Ishikawa (cell line): ENCODE data around the gene PKNOX2.

Source experiments
- CEBPB ChIP-seq: IDR thresholded peaks from 2 replicates; pipeline ENCODE4 v1.6.1; 2012
- EGR1 ChIP-seq: IDR thresholded peaks from 2 replicates; pipeline ENCODE4 v1.6.1; 2012
- EP300 ChIP-seq: IDR thresholded peaks from 2 replicates; pipeline ENCODE4 v1.6.1; 2012; ENCODE audit warnings: borderline replicate concordance
- TAF1 ChIP-seq: IDR thresholded peaks from 2 replicates; pipeline ENCODE4 v1.6.1; 2012; ENCODE audit warnings: low read depth, mild to moderate bottlenecking
- YY1 ChIP-seq: IDR thresholded peaks from 2 replicates; pipeline ENCODE4 v1.6.1; 2012; ENCODE audit warnings: low read depth
- ZBTB7A ChIP-seq: IDR thresholded peaks from 2 replicates; pipeline ENCODE4 v1.6.1; 2012; ENCODE audit warnings: low read depth
- TF ChIP-seq, protein P1 (sequence below): IDR thresholded peaks from 2 replicates; pipeline ENCODE4 v1.6.1; 2012; ENCODE audit warnings: low read depth, mild to moderate bottlenecking
- TF ChIP-seq, protein P2 (sequence below): IDR thresholded peaks from 2 replicates; pipeline ENCODE4 v1.6.1; 2012

DNA sequence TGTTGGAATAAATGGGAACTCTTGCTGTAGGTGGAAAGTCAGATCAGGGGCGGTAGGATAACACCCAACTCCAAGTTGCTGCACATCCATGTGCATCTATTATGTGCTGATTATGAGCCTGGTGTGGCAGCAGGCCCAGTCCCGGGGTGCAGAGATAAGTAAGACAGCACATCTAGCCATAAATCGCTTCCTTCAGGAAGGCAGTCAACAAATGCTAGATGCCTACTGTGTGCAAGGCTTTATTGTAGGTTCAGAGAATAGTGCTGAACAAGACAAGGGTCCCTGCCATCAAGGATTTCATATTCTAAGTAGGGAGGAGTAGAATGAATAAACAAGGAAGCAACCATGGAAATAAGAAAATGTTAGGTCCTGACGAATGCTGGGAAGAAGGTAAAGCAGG, 110.2 kb downstream of the PKNOX2 start:
- TF ChIP-seq EP300 (no peak), EGR1 (no peak), YY1 (no peak), CEBPB (no peak), ZBTB7A (no peak), TAF1 (no peak)
- TF ChIP-seq, protein P1, sequence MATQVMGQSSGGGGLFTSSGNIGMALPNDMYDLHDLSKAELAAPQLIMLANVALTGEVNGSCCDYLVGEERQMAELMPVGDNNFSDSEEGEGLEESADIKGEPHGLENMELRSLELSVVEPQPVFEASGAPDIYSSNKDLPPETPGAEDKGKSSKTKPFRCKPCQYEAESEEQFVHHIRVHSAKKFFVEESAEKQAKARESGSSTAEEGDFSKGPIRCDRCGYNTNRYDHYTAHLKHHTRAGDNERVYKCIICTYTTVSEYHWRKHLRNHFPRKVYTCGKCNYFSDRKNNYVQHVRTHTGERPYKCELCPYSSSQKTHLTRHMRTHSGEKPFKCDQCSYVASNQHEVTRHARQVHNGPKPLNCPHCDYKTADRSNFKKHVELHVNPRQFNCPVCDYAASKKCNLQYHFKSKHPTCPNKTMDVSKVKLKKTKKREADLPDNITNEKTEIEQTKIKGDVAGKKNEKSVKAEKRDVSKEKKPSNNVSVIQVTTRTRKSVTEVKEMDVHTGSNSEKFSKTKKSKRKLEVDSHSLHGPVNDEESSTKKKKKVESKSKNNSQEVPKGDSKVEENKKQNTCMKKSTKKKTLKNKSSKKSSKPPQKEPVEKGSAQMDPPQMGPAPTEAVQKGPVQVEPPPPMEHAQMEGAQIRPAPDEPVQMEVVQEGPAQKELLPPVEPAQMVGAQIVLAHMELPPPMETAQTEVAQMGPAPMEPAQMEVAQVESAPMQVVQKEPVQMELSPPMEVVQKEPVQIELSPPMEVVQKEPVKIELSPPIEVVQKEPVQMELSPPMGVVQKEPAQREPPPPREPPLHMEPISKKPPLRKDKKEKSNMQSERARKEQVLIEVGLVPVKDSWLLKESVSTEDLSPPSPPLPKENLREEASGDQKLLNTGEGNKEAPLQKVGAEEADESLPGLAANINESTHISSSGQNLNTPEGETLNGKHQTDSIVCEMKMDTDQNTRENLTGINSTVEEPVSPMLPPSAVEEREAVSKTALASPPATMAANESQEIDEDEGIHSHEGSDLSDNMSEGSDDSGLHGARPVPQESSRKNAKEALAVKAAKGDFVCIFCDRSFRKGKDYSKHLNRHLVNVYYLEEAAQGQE, result no peak
- TF ChIP-seq, protein P2, sequence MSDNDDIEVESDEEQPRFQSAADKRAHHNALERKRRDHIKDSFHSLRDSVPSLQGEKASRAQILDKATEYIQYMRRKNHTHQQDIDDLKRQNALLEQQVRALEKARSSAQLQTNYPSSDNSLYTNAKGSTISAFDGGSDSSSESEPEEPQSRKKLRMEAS, result no peak
